ENCODE measurements around the gene ASAP3.

The ASAP3 gene

GRCh38 chr1:23401313-23401712 is 82.7 kb downstream of the ASAP3 start:
- Mint-ChIP-seq H3K4me3 (no peak overlapping the region), H3K27me3 (ENCODE audit: low read depth) (no peaks in the 10 kb centered on the region), H3K27ac (peak overlapping the region in 1 of 3 experiments; percentile 33), H3K9me3 (no peaks in the 10 kb centered on the region), H3K36me3 (ENCODE audit: low read depth) (peaks cover 19% of the 10 kb centered on the region), H3K4me1 (peaks cover 47% of the 10 kb centered on the region)
- no peak for TF ChIP-seq CTCF (IDR thresholded peaks at IDR 0.05; ENCODE audit: unreplicated experiment in 3 of 3)

GRCh38 chr1:23400324-23401114 is 83.5 kb downstream of the ASAP3 start:
- peak overlapping the region in 1 of 3 experiments; percentile 58 for H3K27ac Mint-ChIP-seq
- H3K4me3 Mint-ChIP-seq: no peak overlapping the region
- H3K4me1 Mint-ChIP-seq: peaks cover 47% of the 10 kb centered on the region
- TF ChIP-seq CTCF (IDR thresholded peaks at IDR 0.05; ENCODE audit: unreplicated experiment in 3 of 3): no peak
- no peaks in the 10 kb centered on the region for H3K27me3 Mint-ChIP-seq (ENCODE audit: low read depth)
- H3K9me3 Mint-ChIP-seq: no peaks in the 10 kb centered on the region
- H3K36me3 Mint-ChIP-seq (ENCODE audit: low read depth): peaks cover 22% of the 10 kb centered on the region

GRCh38 chr1:23399229-23399628 is 84.8 kb downstream of the ASAP3 start:
- Mint-ChIP-seq H3K27ac (no peak overlapping the region), H3K36me3 (ENCODE audit: low read depth) (peaks cover 28% of the 10 kb centered on the region), H3K9me3 (no peaks in the 10 kb centered on the region), H3K4me1 (peaks cover 56% of the 10 kb centered on the region), H3K27me3 (ENCODE audit: low read depth) (no peaks in the 10 kb centered on the region), H3K4me3 (no peak overlapping the region)
- no peak for TF ChIP-seq CTCF (IDR thresholded peaks at IDR 0.05; ENCODE audit: unreplicated experiment in 3 of 3)

GRCh38 chr1:23397908-23398307 is 86.1 kb downstream of the ASAP3 start:
- Mint-ChIP-seq H3K27me3 (ENCODE audit: low read depth) (no peaks in the 10 kb centered on the region), H3K27ac (peak overlapping the region in 2 of 3 experiments; percentile 65 to 71), H3K4me3 (no peak overlapping the region), H3K4me1 (peaks cover 47% of the 10 kb centered on the region), H3K9me3 (no peaks in the 10 kb centered on the region), H3K36me3 (ENCODE audit: low read depth) (peaks cover 28% of the 10 kb centered on the region)
- no peak for TF ChIP-seq CTCF (IDR thresholded peaks at IDR 0.05; ENCODE audit: unreplicated experiment in 3 of 3)

GRCh38 chr1:23396380-23396779 is 87.6 kb downstream of the ASAP3 start:
- no peak overlapping the region for H3K4me3 Mint-ChIP-seq
- H3K9me3 Mint-ChIP-seq: no peaks in the 10 kb centered on the region
- no peak for TF ChIP-seq CTCF (IDR thresholded peaks at IDR 0.05; ENCODE audit: unreplicated experiment in 3 of 3)
- peaks cover 24% of the 10 kb centered on the region for H3K36me3 Mint-ChIP-seq (ENCODE audit: low read depth)
- no peaks in the 10 kb centered on the region for H3K27me3 Mint-ChIP-seq (ENCODE audit: low read depth)
- no peak overlapping the region for H3K27ac Mint-ChIP-seq
- H3K4me1 Mint-ChIP-seq: peaks cover 33% of the 10 kb centered on the region

GRCh38 chr1:23395849-23396248 is 88.1 kb downstream of the ASAP3 start:
- Mint-ChIP-seq H3K9me3 (no peaks in the 10 kb centered on the region), H3K4me3 (no peak overlapping the region), H3K36me3 (ENCODE audit: low read depth) (peaks cover 24% of the 10 kb centered on the region), H3K4me1 (peaks cover 29% of the 10 kb centered on the region), H3K27me3 (ENCODE audit: low read depth) (no peaks in the 10 kb centered on the region), H3K27ac (peak overlapping the region in 2 of 3 experiments; percentile 33 to 97)
- TF ChIP-seq CTCF (IDR thresholded peaks at IDR 0.05; ENCODE audit: unreplicated experiment in 3 of 3): no peak

Measured in nephron (organoid).